PC-3 (cell line): ENCODE measurements around the gene ZNF567. TPM values are rescaled to one million over a fixed set of nuclear protein-coding genes. Genes with fewer than 3 reads are reported as not detected.

Source experiments
- ATAC-seq: fragments of 200-7000 bp; cut with Tn5 transposase; 2 replicates; pipeline ENCODE4 v1.9.1; 2020; ENCODE audit warnings: mild to moderate bottlenecking, moderate library complexity
- BruUV-seq: library from RNA; stranded (reverse); fragments of 400-500 nt; replicated peaks from 2 replicates; lab custom pipeline; 2021; lab: Mats Ljungman, UMichigan
- CTCF ChIA-PET: fragments of 300-600 bp; sonication (Branson Sonifier 250); formaldehyde crosslinking; loops from one replicate; lab custom pipeline; 2022; ENCODE audit warnings: antibody characterized with exemption; lab: Charles Lee
- POLR2A ChIA-PET: fragments of 300-600 bp; sonication (Branson Sonifier 250); formaldehyde crosslinking; loops from one replicate; lab custom pipeline; 2022; ENCODE audit warnings: antibody characterized with exemption; ENCODE audit not compliant: unreplicated experiment; lab: Charles Lee
- DNase-seq: peaks from one replicate; pipeline ENCODE4 v3.0.0-alpha.2; 2015
- H2AFZ ChIP-seq: fragments of 300-600 bp; sonication (generic); 2 replicates; pipeline ENCODE4 v1.6.0; 2016; ENCODE audit warnings: antibody characterized with exemption, low read length
- H3F3A ChIP-seq: fragments of 300-600 bp; sonication (generic); one replicate; pipeline ENCODE4 v1.6.0; 2017; ENCODE audit warnings: antibody characterized with exemption, low read length, control low read depth, mild to moderate bottlenecking; ENCODE audit not compliant: unreplicated experiment
- H3K27ac ChIP-seq: fragments of 300-600 bp; sonication (generic); 2 replicates; pipeline ENCODE4 v1.5.1; 2016; ENCODE audit warnings: mild to moderate bottlenecking, low read length
- H3K27me3 ChIP-seq: fragments of 300-600 bp; sonication (generic); 2 replicates; pipeline ENCODE4 v1.6.1; 2016; ENCODE audit warnings: low read length, mixed read lengths
- H3K36me3 ChIP-seq: fragments of 300-600 bp; sonication (generic); 2 replicates; pipeline ENCODE4 v1.6.1; 2016; ENCODE audit warnings: low read depth, mixed run types, low read length, mixed read lengths
- H3K4me1 ChIP-seq: fragments of 300-600 bp; sonication (generic); 2 replicates; pipeline ENCODE4 v1.5.1; 2016; ENCODE audit warnings: low read length; ENCODE audit not compliant: insufficient read depth
- H3K4me2 ChIP-seq: fragments of 300-600 bp; sonication (generic); 2 replicates; pipeline ENCODE4 v1.6.0; 2016; ENCODE audit warnings: low read length
- H3K4me3 ChIP-seq: fragments of 300-600 bp; sonication (generic); 2 replicates; pipeline ENCODE4 v1.5.1; 2016; ENCODE audit warnings: mild to moderate bottlenecking, low read length, mixed read lengths
- H3K79me2 ChIP-seq: fragments of 300-600 bp; sonication (generic); 2 replicates; pipeline ENCODE4 v1.6.1; 2017; ENCODE audit warnings: low read length, mixed read lengths
- H3K9ac ChIP-seq: fragments of 300-600 bp; sonication (generic); 2 replicates; pipeline ENCODE4 v1.6.0; 2016; ENCODE audit warnings: mild to moderate bottlenecking, low read length
- H3K9me2 ChIP-seq: fragments of 300-600 bp; sonication (generic); replicated peaks from 2 replicates; pipeline ENCODE4 v1.6.1; 2016; ENCODE audit warnings: mixed run types, low read length, mixed read lengths
- H3K9me3 ChIP-seq: fragments of 300-600 bp; sonication (generic); 2 replicates; pipeline ENCODE4 v1.6.1; 2016; ENCODE audit warnings: low read length, mixed read lengths
- H4K20me1 ChIP-seq: fragments of 300-600 bp; sonication (generic); 2 replicates; pipeline ENCODE4 v1.6.1; 2016; ENCODE audit warnings: low read length, mixed read lengths
- CTCF ChIP-seq: fragments of 300-600 bp; sonication (generic); conservative IDR thresholded peaks from 2 replicates; pipeline ENCODE4 v1.5.1; 2017; ENCODE audit warnings: antibody characterized with exemption, low read depth, mild to moderate bottlenecking, low read length
- EZH2 ChIP-seq: fragments of 300-600 bp; sonication (generic); IDR thresholded peaks from one replicate; pipeline ENCODE4 v1.6.1; 2017; ENCODE audit warnings: antibody characterized with exemption, mild to moderate bottlenecking, low read length; ENCODE audit not compliant: unreplicated experiment
- EZH2phosphoT487 ChIP-seq: fragments of 300-600 bp; sonication (generic); IDR thresholded peaks from 2 replicates; pipeline ENCODE4 v1.6.1; 2018; ENCODE audit warnings: mild to moderate bottlenecking, antibody characterized with exemption, low read length, borderline replicate concordance
- intact Hi-C: fragments of 100-400 bp; cut with micrococcal nuclease; formaldehyde crosslinking; loops from 2 replicates; pipeline ENCODE4 v1.9.0; 2023
- total RNA-seq: library from RNA; depleted of rRNA; stranded (reverse); fragments of >200 nt; gene quantifications from 2 replicates; pipeline ENCODE4 v1.2.3, GENCODE V29; 2014

The ZNF567 gene
- total RNA-seq, 1 experiment from 2014 or later: 6.5 TPM

GRCh38 chr19:36679455-36679854 is 8.0 kb upstream of the ZNF567 start:
- CTCF ChIA-PET: no interaction called here
- Histone ChIP-seq H2AFZ (no peak overlapping the region), H3K27me3 (no peaks in the 10 kb centered on the region), H3K4me2 (no peak overlapping the region), H3K9ac (no peak overlapping the region), H4K20me1 (no peaks in the 10 kb centered on the region), H3K27ac (no peak overlapping the region), H3F3A (no peaks in the 10 kb centered on the region), H3K79me2 (no peaks in the 10 kb centered on the region), H3K9me2 (no peaks in the 10 kb centered on the region), H3K9me3 (peaks cover 4% of the 10 kb centered on the region; the same call in 1 of the 2 replicates), H3K36me3 (peaks cover 19% of the 10 kb centered on the region; the same call in 1 of the 2 replicates), H3K4me1 (no peaks in the 10 kb centered on the region), H3K4me3 (no peak overlapping the region)
- intact Hi-C loops: no loop called here
- TF ChIP-seq EZH2 (no peak), EZH2phosphoT487 (no peak), CTCF (no peak)
- no TSS peak for BruUV-seq
- POLR2A ChIA-PET: no interaction called here
- no peak for DNase-seq
- no peak for ATAC-seq

GRCh38 chr19:36685835-36686234 is 1.6 kb upstream of the ZNF567 start:
- Histone ChIP-seq H3K27ac (no peak overlapping the region), H3K27me3 (no peaks in the 10 kb centered on the region), H3K9ac (no peak overlapping the region), H3K36me3 (peaks cover 34% of the 10 kb centered on the region), H3K79me2 (peaks cover 18% of the 10 kb centered on the region), H3K9me2 (no peaks in the 10 kb centered on the region), H3K4me1 (0 out of 2 replicates have a peak, but pooled peaks cover 3% of the 10 kb centered on the region), H3F3A (no peaks in the 10 kb centered on the region), H4K20me1 (no peaks in the 10 kb centered on the region), H2AFZ (no peak overlapping the region), H3K4me3 (peak overlapping the region; percentile 89; the same call in 1 of the 2 replicates), H3K9me3 (peaks cover 8% of the 10 kb centered on the region; the same call in 1 of the 2 replicates), H3K4me2 (peak overlapping the region; percentile 93; the same call in 1 of the 2 replicates)
- TF ChIP-seq CTCF (no peak), EZH2phosphoT487 (no peak), EZH2 (no peak)
- DNase-seq (no peak), ATAC-seq (no peak)
- ChIA-PET POLR2A (no interaction called here), CTCF (interaction anchor here (0.5 kb wide), 1 partner anchor 524 kb away, joined by 4 read pairs; no protein-coding TSS in a partner anchor)
- BruUV-seq: no TSS peak
- intact Hi-C loops: loop anchor here (10.0 kb wide), 1 partner anchor 471 kb away; the partner anchor contains the start of genes ZNF146 and ZNF565
